Measurements from ENCODE around the gene RAD51B.

The RAD51B gene

DNA sequence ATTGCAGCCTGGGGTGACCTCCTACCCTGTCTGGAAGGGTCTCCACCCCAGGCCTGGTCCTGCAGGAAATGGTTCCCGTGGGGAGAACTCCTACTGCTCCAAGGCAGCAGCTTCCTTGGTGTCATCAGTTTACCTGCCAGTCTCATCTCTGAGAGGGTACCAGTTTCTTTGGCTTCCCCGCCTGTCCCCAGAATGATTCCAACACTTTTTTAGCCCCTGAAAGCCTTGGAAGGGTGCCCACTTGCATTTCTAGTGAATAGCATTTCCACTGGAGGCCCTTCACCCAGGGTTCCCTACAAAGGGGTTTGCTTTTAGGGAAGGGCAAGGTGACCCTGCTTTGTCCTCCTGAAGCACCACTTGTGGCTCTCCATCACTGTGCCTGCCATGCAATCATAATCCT is 689.0 kb downstream of the RAD51B start:
- H3K27ac ChIP-seq (ENCODE audit: low read length) = no peak overlapping the region
- H3K4me1 ChIP-seq (ENCODE audit: control insufficient read depth, low read depth, low read length) = peaks cover 13% of the 10 kb centered on the region
- no peak overlapping the region for H3K4me3 ChIP-seq (ENCODE audit: low read length)

DNA sequence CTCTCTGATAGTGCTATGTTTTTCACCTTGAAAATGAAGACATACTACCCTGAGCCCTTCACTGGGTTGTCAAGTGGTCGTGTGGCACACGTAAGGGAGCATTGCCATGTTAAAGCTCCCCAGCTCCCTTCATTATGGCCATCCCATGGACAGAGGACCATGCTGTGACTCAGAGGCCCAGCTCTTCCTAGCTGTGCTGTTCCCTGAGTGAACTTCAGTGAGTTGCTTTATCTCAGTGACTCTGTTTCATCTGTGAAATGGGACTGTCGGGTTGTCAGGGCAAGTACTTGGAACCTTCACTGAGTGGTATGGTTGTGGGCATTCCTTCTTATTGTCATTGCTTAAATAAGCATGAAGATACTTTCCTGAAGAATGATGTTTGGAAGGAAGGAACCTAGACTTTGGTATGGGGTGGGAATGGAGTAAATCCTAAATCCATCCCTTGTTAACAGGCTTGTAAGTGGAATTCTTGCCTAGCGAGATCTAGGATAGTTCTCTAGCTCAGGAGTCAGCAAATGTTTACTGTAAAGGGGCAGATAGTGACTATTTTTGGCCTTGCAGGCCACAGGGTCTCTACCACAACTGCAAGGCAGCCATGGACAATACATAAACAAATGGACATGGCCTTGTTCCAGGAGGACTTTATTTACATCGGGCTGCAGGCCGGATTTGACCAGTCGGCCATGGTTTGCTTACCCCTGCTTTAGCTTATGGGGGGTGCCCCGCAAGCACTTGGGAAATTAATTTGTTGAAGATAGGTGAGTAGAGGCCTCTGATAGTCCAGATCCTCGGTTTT is 689.8 kb downstream of the RAD51B start:
- Histone ChIP-seq H3K27ac (ENCODE audit: low read length) (no peak overlapping the region), H3K4me3 (ENCODE audit: low read length) (no peak overlapping the region), H3K27me3 (ENCODE audit: control insufficient read depth, insufficient read depth, low read length) (no peaks in the 10 kb centered on the region), H3K36me3 (ENCODE audit: control insufficient read depth, low read depth, low read length) (no peaks in the 10 kb centered on the region), H3K4me1 (ENCODE audit: control insufficient read depth, low read depth, low read length) (peaks cover 13% of the 10 kb centered on the region), H3K9me3 (ENCODE audit: control insufficient read depth, low read depth, low read length) (no peaks in the 10 kb centered on the region), H3K9ac (ENCODE audit: low read length) (no peak overlapping the region)

More for the DNA sequence above, 689.0 kb downstream of the RAD51B start:
- no peaks in the 10 kb centered on the region for H3K9me3 ChIP-seq (ENCODE audit: control insufficient read depth, low read depth, low read length)
- H3K36me3 ChIP-seq (ENCODE audit: control insufficient read depth, low read depth, low read length) = no peaks in the 10 kb centered on the region
- no peaks in the 10 kb centered on the region for H3K27me3 ChIP-seq (ENCODE audit: control insufficient read depth, insufficient read depth, low read length)
- H3K9ac ChIP-seq (ENCODE audit: low read length) = no peak overlapping the region

DNA sequence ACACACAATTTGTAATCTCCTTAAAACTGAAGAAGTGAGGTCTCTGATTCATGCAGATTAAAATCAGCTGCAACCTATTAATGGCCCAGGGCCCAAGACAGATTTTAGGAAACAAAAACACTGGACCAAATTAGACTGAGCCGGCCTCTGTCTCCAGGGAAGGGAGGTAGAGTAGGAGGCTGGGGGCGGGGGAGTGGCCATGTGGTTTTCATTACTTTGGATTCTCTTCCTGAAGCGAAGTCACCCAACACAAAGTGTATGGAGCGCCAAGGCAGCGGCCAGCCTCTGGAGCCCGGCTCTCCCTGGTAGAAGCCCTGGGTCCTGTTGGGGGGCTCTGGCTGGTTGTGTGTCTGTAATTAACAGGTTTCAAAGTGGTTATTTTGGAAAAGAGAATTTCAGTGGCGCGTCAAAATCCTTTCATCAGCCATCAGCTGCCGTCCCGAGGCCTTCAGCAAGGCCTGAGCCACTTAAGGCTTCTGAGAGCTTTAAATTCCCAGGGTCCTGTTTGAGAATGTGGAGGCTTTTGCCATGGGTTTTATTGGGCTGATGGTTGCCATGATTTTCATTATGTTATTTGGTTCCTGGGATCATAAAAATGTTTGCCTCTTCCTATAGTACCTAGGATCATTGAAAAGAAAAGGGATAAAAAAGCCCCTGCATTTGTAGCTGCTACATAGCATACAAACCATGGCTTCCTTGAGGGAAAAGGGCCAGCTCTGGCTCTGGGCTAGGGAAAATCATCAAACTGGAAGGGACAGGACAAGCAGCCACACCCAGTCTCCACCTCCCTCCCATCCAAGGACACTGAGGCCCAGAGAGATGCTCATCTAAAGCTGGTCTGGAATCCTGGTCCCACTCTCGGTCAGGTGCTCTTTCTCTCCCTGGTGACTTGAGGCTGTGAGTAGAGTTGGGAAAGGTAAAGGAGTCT is 690.9 kb downstream of the RAD51B start:
- Histone ChIP-seq H3K9me3 (ENCODE audit: control insufficient read depth, low read depth, low read length) (no peaks in the 10 kb centered on the region), H3K9ac (ENCODE audit: low read length) (no peak overlapping the region), H3K27ac (ENCODE audit: low read length) (no peak overlapping the region), H3K4me3 (ENCODE audit: low read length) (no peak overlapping the region), H3K36me3 (ENCODE audit: control insufficient read depth, low read depth, low read length) (no peaks in the 10 kb centered on the region), H3K27me3 (ENCODE audit: control insufficient read depth, insufficient read depth, low read length) (no peaks in the 10 kb centered on the region), H3K4me1 (ENCODE audit: control insufficient read depth, low read depth, low read length) (peaks cover 6% of the 10 kb centered on the region)

DNA sequence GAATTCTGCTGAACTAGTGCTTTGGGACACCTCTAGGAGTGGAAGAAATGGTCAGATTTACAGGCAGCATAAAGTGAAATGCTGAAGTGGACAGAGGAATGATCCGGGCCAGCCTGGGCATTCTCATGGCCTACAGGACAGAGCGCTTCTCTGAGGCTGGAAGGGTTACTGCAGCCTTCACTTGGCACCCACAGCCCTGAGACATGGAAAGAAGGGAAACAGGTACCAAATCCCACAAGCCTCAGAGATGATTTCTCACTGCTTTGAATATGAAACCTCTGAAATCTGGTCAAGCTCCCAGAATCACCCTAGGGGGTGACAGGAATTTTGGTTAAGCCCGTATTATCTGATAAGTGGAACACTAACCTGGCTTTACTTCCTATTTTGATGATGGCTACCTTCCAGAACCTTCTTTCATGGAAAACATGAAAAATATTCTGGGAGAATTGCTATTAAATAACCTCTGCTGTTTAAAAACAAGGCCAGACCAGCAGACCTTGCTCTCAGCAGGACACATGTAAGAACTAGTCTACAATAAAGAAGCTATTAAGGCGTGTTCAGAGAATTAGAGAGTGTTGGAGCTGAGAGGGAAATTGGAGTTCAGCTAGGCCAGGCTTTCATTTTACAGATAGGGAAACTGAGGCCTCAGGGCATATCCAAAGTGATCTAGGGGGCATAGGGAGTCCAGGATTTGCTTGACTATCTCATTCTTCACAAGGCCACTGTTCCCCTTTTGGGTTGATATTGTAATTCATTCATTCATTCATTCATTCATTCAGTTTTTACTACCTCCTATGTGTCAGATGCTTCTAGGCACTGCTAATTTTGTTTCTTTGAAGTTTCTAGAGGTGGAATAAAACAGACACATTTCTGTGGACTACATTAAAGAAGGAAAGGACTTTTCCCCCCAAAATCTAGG is 691.8 kb downstream of the RAD51B start:
- H3K36me3 ChIP-seq (ENCODE audit: control insufficient read depth, low read depth, low read length) = no peaks in the 10 kb centered on the region
- H3K9me3 ChIP-seq (ENCODE audit: control insufficient read depth, low read depth, low read length) = no peaks in the 10 kb centered on the region
- no peak overlapping the region for H3K27ac ChIP-seq (ENCODE audit: low read length)
- H3K27me3 ChIP-seq (ENCODE audit: control insufficient read depth, insufficient read depth, low read length) = no peaks in the 10 kb centered on the region
- H3K4me1 ChIP-seq (ENCODE audit: control insufficient read depth, low read depth, low read length) = no peaks in the 10 kb centered on the region
- H3K4me3 ChIP-seq (ENCODE audit: low read length) = no peak overlapping the region
- H3K9ac ChIP-seq (ENCODE audit: low read length) = no peak overlapping the region

DNA sequence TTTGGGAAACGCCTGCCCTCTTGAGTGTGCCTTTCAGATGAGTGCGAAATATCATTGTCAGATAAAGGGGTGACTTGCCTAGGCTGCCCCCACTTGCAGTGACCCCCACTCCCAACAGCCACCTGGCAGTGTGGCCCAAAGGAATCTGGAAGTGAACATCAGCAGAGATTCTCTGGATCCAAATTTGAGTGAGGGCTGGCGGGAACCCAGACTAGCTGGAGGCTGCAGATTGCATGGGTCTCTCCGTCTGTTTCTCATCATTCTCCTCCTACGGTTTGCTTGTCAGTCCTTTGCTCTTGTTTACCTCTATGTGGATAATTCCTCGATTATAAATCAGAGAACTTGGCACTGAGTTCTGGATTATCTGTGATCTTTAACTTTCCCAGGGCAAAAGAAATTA is 692.5 kb downstream of the RAD51B start:
- no peaks in the 10 kb centered on the region for H3K4me1 ChIP-seq (ENCODE audit: control insufficient read depth, low read depth, low read length)
- H3K27me3 ChIP-seq (ENCODE audit: control insufficient read depth, insufficient read depth, low read length) = no peaks in the 10 kb centered on the region
- no peak overlapping the region for H3K9ac ChIP-seq (ENCODE audit: low read length)
- H3K9me3 ChIP-seq (ENCODE audit: control insufficient read depth, low read depth, low read length) = no peaks in the 10 kb centered on the region
- no peak overlapping the region for H3K4me3 ChIP-seq (ENCODE audit: low read length)
- H3K36me3 ChIP-seq (ENCODE audit: control insufficient read depth, low read depth, low read length) = no peaks in the 10 kb centered on the region
- H3K27ac ChIP-seq (ENCODE audit: low read length) = no peak overlapping the region

DNA sequence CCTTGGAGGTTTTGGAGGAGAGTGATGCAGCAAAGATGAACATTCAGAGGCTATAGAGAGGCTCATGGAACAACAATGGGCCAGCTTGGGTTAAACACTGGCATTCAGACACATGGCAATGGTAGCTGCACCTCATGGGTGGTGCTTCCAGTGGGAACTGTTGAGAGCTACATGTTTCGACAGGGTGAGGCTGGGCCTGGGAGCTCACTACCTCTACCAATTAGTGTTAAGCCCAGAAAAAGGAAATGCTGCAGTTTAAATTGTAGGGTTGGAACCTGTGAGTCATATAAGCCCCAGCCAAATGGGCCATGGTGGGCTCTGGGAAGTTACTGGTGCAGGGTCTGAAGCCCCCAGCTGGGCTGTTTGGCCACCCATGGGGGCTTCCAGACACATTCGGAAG is 693.6 kb downstream of the RAD51B start:
- H3K4me3 ChIP-seq (ENCODE audit: low read length) = no peak overlapping the region
- no peak overlapping the region for H3K9ac ChIP-seq (ENCODE audit: low read length)
- H3K27ac ChIP-seq (ENCODE audit: low read length) = no peak overlapping the region
- H3K36me3 ChIP-seq (ENCODE audit: control insufficient read depth, low read depth, low read length) = no peaks in the 10 kb centered on the region
- no peaks in the 10 kb centered on the region for H3K4me1 ChIP-seq (ENCODE audit: control insufficient read depth, low read depth, low read length)
- H3K27me3 ChIP-seq (ENCODE audit: control insufficient read depth, insufficient read depth, low read length) = no peaks in the 10 kb centered on the region
- H3K9me3 ChIP-seq (ENCODE audit: control insufficient read depth, low read depth, low read length) = no peaks in the 10 kb centered on the region

DNA sequence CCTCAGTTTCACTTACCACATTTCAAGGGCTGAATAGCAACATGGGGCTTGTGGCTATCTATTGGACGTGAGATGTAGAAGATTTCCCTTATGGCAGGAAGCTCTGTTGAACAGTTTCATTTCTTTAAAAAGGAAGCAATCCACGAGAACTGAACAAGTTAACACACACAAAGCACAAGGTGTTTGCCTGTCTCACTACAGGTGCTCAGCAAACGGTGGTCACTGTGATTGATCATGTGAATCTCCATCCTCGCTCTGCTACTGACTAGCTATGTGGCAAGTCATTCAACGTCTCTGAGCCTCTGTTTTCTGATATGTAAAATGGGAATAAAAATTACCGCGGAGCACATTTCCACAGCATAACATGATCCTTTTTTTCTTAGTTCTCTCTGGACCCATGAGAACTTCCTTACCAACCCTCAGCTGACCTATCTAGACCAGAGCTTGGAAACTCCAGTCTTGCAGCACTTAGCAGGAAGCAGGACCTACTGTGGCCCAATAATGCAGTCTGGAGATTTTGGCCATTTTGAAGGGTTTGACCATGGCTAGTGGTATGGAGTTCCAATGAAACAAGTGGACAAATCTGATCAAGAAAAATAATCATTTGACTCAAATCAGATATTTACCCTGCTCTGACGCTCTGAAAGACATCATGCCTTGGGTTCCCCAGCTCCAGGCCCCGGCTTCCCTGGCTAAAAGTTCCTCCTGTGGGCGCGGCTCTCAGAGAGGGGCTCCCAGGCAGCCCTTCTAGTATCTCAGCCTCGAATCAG is 694.4 kb downstream of the RAD51B start:
- Histone ChIP-seq H3K27me3 (ENCODE audit: control insufficient read depth, insufficient read depth, low read length) (no peaks in the 10 kb centered on the region), H3K4me3 (ENCODE audit: low read length) (no peak overlapping the region), H3K36me3 (ENCODE audit: control insufficient read depth, low read depth, low read length) (no peaks in the 10 kb centered on the region), H3K9me3 (ENCODE audit: control insufficient read depth, low read depth, low read length) (no peaks in the 10 kb centered on the region), H3K9ac (ENCODE audit: low read length) (no peak overlapping the region), H3K4me1 (ENCODE audit: control insufficient read depth, low read depth, low read length) (no peaks in the 10 kb centered on the region), H3K27ac (ENCODE audit: low read length) (no peak overlapping the region)

DNA sequence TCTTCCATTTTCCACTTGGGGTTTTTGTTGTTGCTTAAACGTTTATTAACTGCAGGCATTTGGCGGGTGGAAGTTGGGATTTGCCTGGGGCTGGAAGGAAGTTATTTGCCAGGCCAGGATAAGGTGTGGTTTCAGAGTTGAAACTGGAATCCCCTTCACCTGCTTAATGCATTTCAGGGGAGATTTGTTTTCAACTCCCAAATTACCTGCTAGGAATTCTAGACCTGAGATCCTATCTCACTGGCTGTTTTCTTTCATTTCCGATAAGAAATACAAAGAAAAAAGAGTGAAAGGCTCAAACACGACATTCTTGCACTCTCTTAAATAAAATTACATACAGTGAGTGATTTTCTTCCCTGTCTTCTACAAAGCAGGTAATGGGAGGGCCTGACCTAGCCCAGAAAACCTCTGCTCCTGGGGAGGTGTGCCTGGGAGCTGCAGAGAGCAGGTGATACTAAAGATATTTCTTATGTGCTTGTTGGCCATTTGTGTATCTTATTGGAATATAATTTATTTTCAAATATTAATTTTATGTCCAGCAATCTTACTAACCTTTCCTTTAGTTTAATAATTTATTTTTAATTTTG is 695.1 kb downstream of the RAD51B start:
- Histone ChIP-seq H3K4me3 (ENCODE audit: low read length) (no peak overlapping the region), H3K4me1 (ENCODE audit: control insufficient read depth, low read depth, low read length) (no peaks in the 10 kb centered on the region), H3K9me3 (ENCODE audit: control insufficient read depth, low read depth, low read length) (no peaks in the 10 kb centered on the region), H3K9ac (ENCODE audit: low read length) (no peak overlapping the region), H3K36me3 (ENCODE audit: control insufficient read depth, low read depth, low read length) (no peaks in the 10 kb centered on the region), H3K27ac (ENCODE audit: low read length) (no peak overlapping the region), H3K27me3 (ENCODE audit: control insufficient read depth, insufficient read depth, low read length) (no peaks in the 10 kb centered on the region)

DNA sequence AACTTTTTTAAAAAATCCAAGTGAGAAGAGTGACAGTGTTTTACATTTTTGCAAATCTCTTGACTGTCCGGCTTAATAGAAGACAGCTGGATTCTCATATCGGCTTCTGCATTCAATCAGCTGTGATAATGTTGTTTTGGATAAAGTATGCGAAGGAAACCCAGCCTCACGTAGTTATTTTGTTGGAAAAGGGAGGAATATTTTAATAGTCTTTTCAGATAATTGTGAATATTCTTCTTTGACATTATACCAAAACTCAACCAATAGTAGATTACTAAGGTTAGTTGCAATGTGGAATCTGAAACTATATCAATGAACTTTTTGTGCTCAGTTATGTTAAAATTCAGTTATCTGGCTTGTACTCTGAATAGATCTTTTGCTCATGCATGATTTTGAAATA is 696.8 kb downstream of the RAD51B start:
- Histone ChIP-seq H3K9ac (ENCODE audit: low read length) (no peak overlapping the region), H3K27ac (ENCODE audit: low read length) (no peak overlapping the region), H3K36me3 (ENCODE audit: control insufficient read depth, low read depth, low read length) (no peaks in the 10 kb centered on the region), H3K9me3 (ENCODE audit: control insufficient read depth, low read depth, low read length) (no peaks in the 10 kb centered on the region), H3K4me3 (ENCODE audit: low read length) (no peak overlapping the region), H3K27me3 (ENCODE audit: control insufficient read depth, insufficient read depth, low read length) (no peaks in the 10 kb centered on the region), H3K4me1 (ENCODE audit: control insufficient read depth, low read depth, low read length) (no peaks in the 10 kb centered on the region)

DNA sequence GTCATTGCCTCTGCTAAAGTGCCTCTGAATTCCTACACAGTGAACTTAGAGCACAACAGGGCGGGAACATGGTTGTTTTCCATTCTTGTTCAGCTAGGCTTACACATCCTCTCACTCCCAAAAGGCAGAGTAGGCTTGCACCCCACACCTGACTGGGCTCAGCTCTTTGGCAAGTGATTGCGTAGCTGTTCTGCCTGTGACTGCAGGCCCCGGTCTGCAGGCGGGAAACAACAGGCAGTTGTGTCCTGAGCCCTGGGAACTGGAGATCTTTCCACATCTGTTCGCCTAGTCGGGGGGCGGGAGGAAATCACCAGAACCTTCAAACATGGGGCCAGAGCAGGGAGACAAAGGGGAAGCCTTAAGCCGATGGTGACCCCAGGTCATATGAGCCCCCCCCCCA is 698.6 kb downstream of the RAD51B start:
- Histone ChIP-seq H3K27ac (ENCODE audit: low read length) (no peak overlapping the region), H3K4me1 (ENCODE audit: control insufficient read depth, low read depth, low read length) (no peaks in the 10 kb centered on the region), H3K36me3 (ENCODE audit: control insufficient read depth, low read depth, low read length) (no peaks in the 10 kb centered on the region)

More for the DNA sequence above, 698.6 kb downstream of the RAD51B start:
- no peak overlapping the region for H3K9ac ChIP-seq (ENCODE audit: low read length)
- no peak overlapping the region for H3K4me3 ChIP-seq (ENCODE audit: low read length)
- H3K27me3 ChIP-seq (ENCODE audit: control insufficient read depth, insufficient read depth, low read length) = no peaks in the 10 kb centered on the region
- no peaks in the 10 kb centered on the region for H3K9me3 ChIP-seq (ENCODE audit: control insufficient read depth, low read depth, low read length)

Measured in iPS-18a (cell line).